Neuronal stem cell (in vitro differentiated cells): ENCODE results near the gene ZNF776. TPM values are rescaled to one million over a fixed set of nuclear protein-coding genes. Genes with fewer than 3 reads are reported as not detected.

Experiments
- DNase-seq: peaks from one replicate; pipeline ENCODE4 v3.0.0-alpha.2; 2013; ENCODE audit warnings: low spot score
- H2AFZ ChIP-seq: one replicate; pipeline ENCODE4 v1.6.1; 2013; ENCODE audit warnings: mild to moderate bottlenecking, low read length, inconsistent platforms
- H2AK5ac ChIP-seq: 2 replicates; pipeline ENCODE4 v1.6.1; 2013; ENCODE audit warnings: low read depth, mild to moderate bottlenecking, inconsistent platforms, low read length, moderate library complexity, mixed read lengths
- H2BK120ac ChIP-seq: 2 replicates; pipeline ENCODE4 v1.6.1; 2013; ENCODE audit warnings: low read depth, mild to moderate bottlenecking, inconsistent platforms, low read length, moderate library complexity, mixed read lengths
- H2BK12ac ChIP-seq: one replicate; pipeline ENCODE4 v1.6.1; 2013; ENCODE audit warnings: low read length, inconsistent platforms
- H2BK15ac ChIP-seq: 2 replicates; pipeline ENCODE4 v1.6.1; 2013; ENCODE audit warnings: mild to moderate bottlenecking, low read length, inconsistent platforms, mixed read lengths
- H2BK5ac ChIP-seq: one replicate; pipeline ENCODE4 v1.6.1; 2013; ENCODE audit warnings: inconsistent platforms, mild to moderate bottlenecking, low read length, moderate library complexity
- H3K14ac ChIP-seq: one replicate; pipeline ENCODE4 v1.6.1; 2013; ENCODE audit warnings: low read length, inconsistent platforms
- H3K18ac ChIP-seq: 2 replicates; pipeline ENCODE4 v1.6.1; 2013; ENCODE audit warnings: low read length, inconsistent platforms
- H3K23ac ChIP-seq: 2 replicates; pipeline ENCODE4 v1.6.1; 2013; ENCODE audit warnings: low read depth, mild to moderate bottlenecking, mixed read lengths, low read length, inconsistent platforms; ENCODE audit not compliant: poor library complexity
- H3K27ac ChIP-seq: replicated peaks from 3 replicates; pipeline ENCODE4 v1.5.1; 2013; ENCODE audit warnings: low read length, inconsistent platforms
- H3K27me3 ChIP-seq, 3 experiments: 2 replicates each; pipeline ENCODE4 v1.6.1; 2013; ENCODE audit warnings: low read length in 3 of 3, mild to moderate bottlenecking in 2 of 3, inconsistent platforms in 1 of 3, low read depth in 1 of 3, mixed read lengths in 1 of 3, moderate library complexity in 1 of 3; ENCODE audit not compliant: control insufficient read depth in 3 of 3, insufficient read depth in 3 of 3
- H3K36me3 ChIP-seq, 2 donors: replicated peaks in 1 of 2; 2 replicates each; pipeline ENCODE4 v1.6.1; 2013; ENCODE audit warnings: low read length in 2 of 2; ENCODE audit not compliant: control insufficient read depth in 2 of 2, insufficient read depth in 2 of 2
- H3K4ac ChIP-seq: 2 replicates; pipeline ENCODE4 v1.6.1; 2013; ENCODE audit warnings: inconsistent platforms, mild to moderate bottlenecking, low read length, moderate library complexity
- H3K4me1 ChIP-seq, 2 donors: 1 replicate in 1 of 2; 2 replicates in 1 of 2; pipeline ENCODE4 v1.6.1; 2013; ENCODE audit warnings: low read length in 2 of 2, low read depth in 1 of 2; ENCODE audit not compliant: control insufficient read depth in 2 of 2, insufficient read depth in 1 of 2
- H3K4me2 ChIP-seq: one replicate; pipeline ENCODE4 v1.6.1; 2013; ENCODE audit warnings: mild to moderate bottlenecking, low read length, inconsistent platforms; ENCODE audit not compliant: insufficient read depth, poor library complexity, severe bottlenecking
- H3K4me3 ChIP-seq, 2 donors: 2 replicates each; pipeline ENCODE4 v1.5.1; 2013; ENCODE audit warnings: low read length in 2 of 2, mild to moderate bottlenecking in 2 of 2, inconsistent platforms in 1 of 2, moderate library complexity in 1 of 2
- H3K79me1 ChIP-seq: one replicate; pipeline ENCODE4 v1.6.1; 2013; ENCODE audit warnings: low read depth, mild to moderate bottlenecking, inconsistent platforms, low read length, moderate library complexity
- H3K9ac ChIP-seq: one replicate; pipeline ENCODE4 v1.6.1; 2013; ENCODE audit warnings: mild to moderate bottlenecking, low read depth, low read length, inconsistent platforms; ENCODE audit not compliant: poor library complexity
- H3K9me3 ChIP-seq, 2 donors: replicated peaks in 1 of 2; 2 replicates each; pipeline versions ENCODE3 to v1.6.1; 2013; ENCODE audit warnings: low read length in 2 of 2, mild to moderate bottlenecking in 2 of 2, inconsistent platforms in 1 of 2, low read depth in 1 of 2, mixed read lengths in 1 of 2, moderate library complexity in 1 of 2; ENCODE audit not compliant: control insufficient read depth in 2 of 2, insufficient read depth in 1 of 2
- H4K8ac ChIP-seq: one replicate; pipeline ENCODE4 v1.6.1; 2013; ENCODE audit warnings: low read depth, mild to moderate bottlenecking, inconsistent platforms, low read length, moderate library complexity
- H4K91ac ChIP-seq: one replicate; pipeline ENCODE4 v1.6.1; 2013; ENCODE audit warnings: low read length, low read depth, mild to moderate bottlenecking, inconsistent platforms; ENCODE audit not compliant: poor library complexity
- WGBS, 2 donors: extraction: QIAGEN DNeasy Blood & Tissue Kit; methylation state at CpG; one replicate each; pipeline ENCODE4 v1.1.7; 2013; ENCODE audit warnings: missing lambda C conversion rate in 2 of 2, mixed read lengths in 1 of 2; ENCODE audit not compliant: insufficient read length in 2 of 2, insufficient replicate concordance in 1 of 2; ENCODE audit errors: extremely low coverage in 2 of 2; 5-methylcytosine and 5-hydroxymethylcytosine counted together
- polyA plus RNA-seq, 2 experiments: library from polyadenylated mRNA; stranded (reverse); fragments of 200-250 nt; gene quantifications; one replicate each; pipeline ENCODE4 v1.2.3, GENCODE V29; 2013

Gene ZNF776
- 21.6 TPM for polyA plus RNA-seq (2013, experiment 1 of 2)
- 22.0 TPM for polyA plus RNA-seq (2013, experiment 2 of 2)

DNA sequence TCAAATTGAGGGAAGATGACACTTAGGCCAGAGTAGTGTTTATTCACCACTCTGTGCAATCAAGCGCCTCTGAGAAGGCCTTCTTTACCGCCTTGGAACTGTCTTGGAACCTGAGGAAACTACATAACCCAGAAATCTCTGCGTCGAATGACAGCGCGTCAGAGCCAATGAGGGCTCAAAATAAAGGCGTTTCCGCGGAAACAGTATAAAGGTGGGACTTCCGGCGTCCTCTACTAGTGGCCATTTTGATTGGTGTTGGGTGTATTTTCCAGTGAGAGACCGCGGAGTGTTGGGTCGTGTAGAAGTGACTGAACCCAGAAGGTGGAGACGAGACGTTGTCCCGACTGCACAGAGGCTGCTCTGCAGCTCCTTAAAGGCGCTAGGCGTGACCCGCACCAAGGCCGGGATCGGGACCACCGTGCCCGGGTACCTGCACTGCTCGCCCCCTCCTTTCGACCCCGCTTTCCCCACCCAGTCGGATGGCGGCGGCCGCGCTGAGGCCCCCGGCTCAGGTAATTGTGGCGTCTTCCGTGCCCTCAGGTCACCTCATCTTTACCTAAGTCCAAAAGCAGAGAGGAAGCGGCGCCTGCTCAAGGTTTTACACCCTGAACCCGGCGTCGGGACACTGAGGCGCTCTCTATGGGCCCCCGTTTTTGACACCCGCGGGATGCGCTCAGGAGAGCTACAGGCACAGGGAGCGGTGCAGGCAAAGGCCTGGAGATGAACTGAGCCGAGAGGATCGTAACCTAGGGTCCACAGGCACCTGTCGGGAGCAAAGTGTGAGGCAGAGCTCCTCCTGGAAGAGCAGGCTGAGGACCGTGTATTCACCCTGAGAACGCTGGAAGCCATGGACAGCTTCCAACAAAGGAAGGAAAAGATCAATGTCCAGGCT lies at the start of gene ZNF776:
ZNF776 (plus strand) TSS at position 236 of the 892 bp plus-strand sequence; CDS start at position 480, 244 bp downstream.
- Histone ChIP-seq H2AFZ (peak within 1 kb of the TSS; percentile 79), H3K36me3 (peaks cover 14 to 41% of the 10 kb centered on the region in 2 donors), H3K14ac (peak within 1 kb of the TSS; percentile 86), H3K9me3 (peaks cover 0 to 37% of the 10 kb centered on the region in 2 donors), H2AK5ac (peak within 1 kb of the TSS; percentile 37), H3K27me3 (no peaks in the 10 kb centered on the region), H3K9ac (peak within 1 kb of the TSS; percentile 97), H4K8ac (peak within 1 kb of the TSS; percentile 85), H2BK12ac (no peak within 1 kb of the TSS), H3K23ac (peak within 1 kb of the TSS; percentile 60), H3K4me3 (peak within 1 kb of the TSS; percentile 84 to 89), H2BK120ac (no peak within 1 kb of the TSS), H3K27ac (peak within 1 kb of the TSS; percentile 69), H2BK5ac (no peak within 1 kb of the TSS), H3K79me1 (peaks cover 11% of the 10 kb centered on the region), H4K91ac (no peak within 1 kb of the TSS), H3K4me1 (peaks cover 0 to 4% of the 10 kb centered on the region in 2 donors), H2BK15ac (no peak within 1 kb of the TSS), H3K4me2 (peak within 1 kb of the TSS; percentile 86), H3K18ac (peak within 1 kb of the TSS; percentile 97), H3K4ac (no peak within 1 kb of the TSS)
- no CpG with 5 or more reads among the region's 51 CpGs for WGBS, 2 donors
- peak; percentile 87 for DNase-seq

- no peak for DNase-seq
- H2BK15ac ChIP-seq = no peak overlapping the region
These were observed 45.0 kb upstream of the ZNF776 start for GRCh38 chr19:57701625-57702024.

GRCh38 chr19:57706346-57706745 lies 40.3 kb upstream of the ZNF776 start:
- Histone ChIP-seq H4K91ac (no peak overlapping the region), H3K9ac (no peak overlapping the region), H2AK5ac (no peak overlapping the region), H2BK5ac (no peak overlapping the region), H3K79me1 (peaks cover 14% of the 10 kb centered on the region), H3K4ac (no peak overlapping the region), H3K4me3 (no peak overlapping the region), H3K4me2 (no peak overlapping the region), H3K27me3 (no peaks in the 10 kb centered on the region), H2BK15ac (no peak overlapping the region), H3K4me1 (peaks cover 0 to 8% of the 10 kb centered on the region in 2 donors), H3K27ac (no peak overlapping the region), H2BK120ac (no peak overlapping the region), H3K9me3 (peaks cover 15 to 34% of the 10 kb centered on the region in 2 donors), H3K14ac (no peak overlapping the region), H3K18ac (no peak overlapping the region), H2AFZ (no peak overlapping the region), H2BK12ac (no peak overlapping the region), H4K8ac (no peak overlapping the region), H3K36me3 (peaks cover 23 to 36% of the 10 kb centered on the region in 2 donors), H3K23ac (no peak overlapping the region)
- WGBS, 2 donors = no CpG with 5 or more reads among the region's 1 CpG
- no peak for DNase-seq

More at GRCh38 chr19:57701625-57702024, 45.0 kb upstream of the ZNF776 start:
- Histone ChIP-seq H4K8ac (no peak overlapping the region), H3K18ac (no peak overlapping the region), H2BK120ac (no peak overlapping the region), H2BK5ac (no peak overlapping the region), H3K9me3 (peaks cover 26 to 61% of the 10 kb centered on the region in 2 donors), H3K4me2 (no peak overlapping the region), H3K27ac (no peak overlapping the region), H3K9ac (no peak overlapping the region), H4K91ac (no peak overlapping the region), H2AFZ (no peak overlapping the region), H2AK5ac (no peak overlapping the region), H3K23ac (no peak overlapping the region), H3K4me3 (no peak overlapping the region), H3K4ac (no peak overlapping the region), H3K36me3 (peaks cover 20 to 53% of the 10 kb centered on the region in 2 donors), H3K79me1 (peaks cover 7% of the 10 kb centered on the region), H2BK12ac (no peak overlapping the region), H3K27me3 (no peaks in the 10 kb centered on the region), H3K14ac (no peak overlapping the region), H3K4me1 (no peaks in the 10 kb centered on the region)
- no CpG with 5 or more reads among the region's 6 CpGs for WGBS, 2 donors
